ENCODE measurements around the gene UGT2B15.
"Not testable (repeated sequence)": the region's sequence is repeated elsewhere in the genome, so short reads cannot be mapped to it uniquely, and the experiment has no call there.

UGT2B15 gene

DNA sequence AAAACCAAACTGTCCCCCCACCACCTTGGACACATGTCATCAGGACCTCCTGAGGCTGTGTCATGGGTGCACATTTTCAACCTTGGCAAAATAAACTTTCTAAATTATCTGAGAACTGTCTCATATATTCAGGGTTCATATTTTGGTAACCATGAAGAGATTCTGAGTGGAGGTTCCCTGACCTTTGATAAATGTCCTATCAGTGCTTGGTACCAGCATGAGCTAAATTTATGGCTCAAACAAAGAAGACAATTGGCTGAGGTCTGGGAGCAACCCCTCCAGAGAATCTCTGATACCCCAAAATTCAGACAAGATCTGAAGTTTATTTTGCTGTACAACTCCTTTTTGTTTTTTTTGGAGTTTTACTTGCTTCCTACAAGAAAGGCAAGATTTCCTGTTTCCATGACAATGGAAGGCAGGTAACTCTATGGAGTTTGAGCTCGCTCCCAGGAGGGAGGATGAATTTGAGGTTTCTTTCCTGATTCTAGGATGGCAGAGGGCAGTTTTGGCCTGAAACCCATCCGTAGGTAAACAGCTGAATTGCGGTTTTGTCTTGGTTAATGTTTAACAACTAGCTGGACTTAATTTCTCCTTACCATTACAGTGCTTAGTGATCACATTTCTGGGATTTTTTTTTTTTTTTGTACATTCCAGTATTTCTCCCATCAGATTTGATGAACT is 14.5 kb downstream of the UGT2B15 start:
- no peak for DNase-seq

DNA sequence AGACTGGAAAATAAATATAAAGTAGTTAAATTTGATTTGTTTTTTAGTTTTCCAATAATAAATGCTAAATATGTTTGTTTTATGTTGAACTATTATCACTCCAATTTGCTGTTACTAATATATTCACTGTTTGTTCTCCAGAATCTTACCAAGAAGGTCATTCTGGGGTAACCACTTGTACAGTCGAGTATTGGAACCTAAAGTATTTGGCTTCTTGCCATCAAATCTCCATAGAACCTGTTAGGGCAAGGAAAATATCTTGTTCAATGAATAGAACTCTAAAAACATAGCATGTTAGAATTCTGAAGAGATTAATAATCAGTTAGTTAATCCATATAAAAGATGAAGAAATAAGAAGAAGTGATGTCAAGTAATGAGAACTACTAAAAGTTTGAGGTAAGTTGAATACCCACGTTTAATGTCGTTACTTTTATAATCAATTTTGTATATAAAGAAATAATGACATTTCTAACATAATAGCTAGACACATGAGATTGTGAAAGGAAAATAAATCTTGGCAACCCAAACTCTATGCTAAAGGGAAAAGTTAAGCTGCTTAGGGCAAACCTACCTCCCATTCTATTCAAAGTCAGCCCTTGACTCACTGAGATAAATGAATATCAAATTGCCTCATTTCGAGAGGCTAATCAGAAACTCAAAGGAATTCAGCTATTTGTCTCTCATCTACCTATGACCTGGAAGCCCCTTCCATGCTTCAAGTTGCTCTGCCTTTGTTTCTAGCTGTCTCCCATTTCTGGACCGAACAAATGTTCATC is 15.3 kb downstream of the UGT2B15 start:
- no peak for DNase-seq

DNA sequence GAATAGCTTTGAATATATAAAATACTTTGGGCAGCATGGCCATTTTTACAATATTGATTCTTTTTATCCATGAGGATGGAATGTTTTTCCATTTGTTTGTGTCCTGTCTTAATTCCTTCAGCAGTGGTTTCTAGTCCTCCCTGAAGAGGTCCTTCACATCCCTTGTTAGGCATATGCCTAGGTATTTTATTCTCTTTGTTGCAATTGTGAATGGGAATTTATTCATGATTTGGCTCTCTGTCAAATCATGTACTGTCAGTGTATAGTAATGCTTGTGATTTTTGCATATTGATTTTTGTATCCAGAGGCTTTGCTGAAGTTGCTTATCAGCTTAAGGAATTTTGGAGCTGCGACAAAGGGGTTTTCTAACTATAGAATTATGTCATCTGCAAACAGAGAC is 18.5 kb downstream of the UGT2B15 start:
- DNase-seq = no peak

DNA sequence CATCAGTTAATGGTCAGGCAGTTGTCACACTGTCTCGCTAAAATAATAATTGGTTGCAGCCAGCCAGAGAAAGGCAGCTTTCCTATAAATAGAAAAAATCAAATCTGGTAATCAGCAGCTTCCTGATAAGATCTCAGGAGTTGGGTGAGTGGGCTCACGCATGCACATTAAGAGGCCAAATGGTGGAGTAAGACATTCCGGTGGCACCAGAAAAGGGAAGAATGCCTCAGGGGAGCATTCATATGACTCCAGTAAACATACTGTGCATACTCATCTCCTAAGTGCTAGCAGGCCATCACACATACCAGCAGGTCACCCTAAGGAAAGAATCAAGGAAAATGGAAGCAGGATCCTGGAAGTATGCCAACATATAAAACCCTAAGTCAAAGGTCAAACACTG is 40.1 kb downstream of the UGT2B15 start:
- DNase-seq = no peak

- DNase-seq = not testable (repeated sequence)
Observed at GRCh38 chr4:68622731-68623130, 47.7 kb downstream of the UGT2B15 start.

DNA sequence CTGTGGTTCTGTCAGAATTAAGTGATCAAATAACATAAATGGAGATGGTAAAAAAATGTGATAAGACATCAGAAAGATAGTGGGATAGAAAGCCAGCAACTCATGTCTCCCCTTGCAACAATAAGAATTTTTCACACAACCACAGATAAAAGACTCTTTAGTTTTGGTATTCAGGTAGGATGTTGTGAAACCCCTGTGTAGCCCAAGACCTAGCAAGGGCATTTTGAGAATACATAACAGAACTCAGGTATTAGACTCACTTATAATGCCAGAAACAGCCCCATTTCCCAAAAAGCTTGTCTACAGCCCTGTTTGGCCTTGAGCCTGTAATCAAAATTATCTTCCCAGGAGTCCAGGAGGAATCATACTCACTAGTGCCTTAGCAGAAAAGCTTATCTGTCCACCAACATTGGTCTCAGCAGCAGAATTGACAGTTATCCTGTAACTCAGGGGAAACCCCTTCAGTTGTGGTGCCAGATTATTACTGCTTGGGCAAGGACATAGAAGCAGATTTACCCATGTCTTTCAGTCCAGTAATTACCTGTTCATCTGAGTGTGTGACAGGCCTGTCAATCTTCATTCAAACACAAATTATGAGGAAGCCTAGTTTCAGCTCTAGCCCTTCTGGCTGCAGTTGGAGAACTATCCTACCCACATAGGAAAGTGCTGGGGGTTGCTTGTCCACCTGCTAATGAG is 53.3 kb downstream of the UGT2B15 start:
- no peak for DNase-seq

GRCh38 chr4:68615699-68616422 is 54.6 kb downstream of the UGT2B15 start:
- no peak for DNase-seq

DNA sequence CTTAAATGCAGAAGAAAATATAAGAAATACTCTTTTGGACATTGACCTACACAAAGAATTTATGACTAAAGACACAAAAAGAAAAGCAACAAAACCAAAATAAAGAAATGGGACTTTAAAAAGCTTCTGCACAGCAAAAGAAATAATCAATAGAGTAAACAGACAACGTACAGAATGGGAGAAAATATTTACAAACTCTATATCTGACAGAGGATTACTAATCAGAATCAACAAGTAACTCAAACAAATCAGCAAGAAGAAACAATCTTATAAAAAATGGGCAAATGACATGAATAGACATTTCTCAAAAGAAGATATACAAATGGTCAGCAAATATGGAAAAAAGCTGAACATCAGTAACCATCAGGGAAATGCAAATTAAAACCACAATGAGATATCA is 56.7 kb downstream of the UGT2B15 start:
- DNase-seq = no peak

DNA sequence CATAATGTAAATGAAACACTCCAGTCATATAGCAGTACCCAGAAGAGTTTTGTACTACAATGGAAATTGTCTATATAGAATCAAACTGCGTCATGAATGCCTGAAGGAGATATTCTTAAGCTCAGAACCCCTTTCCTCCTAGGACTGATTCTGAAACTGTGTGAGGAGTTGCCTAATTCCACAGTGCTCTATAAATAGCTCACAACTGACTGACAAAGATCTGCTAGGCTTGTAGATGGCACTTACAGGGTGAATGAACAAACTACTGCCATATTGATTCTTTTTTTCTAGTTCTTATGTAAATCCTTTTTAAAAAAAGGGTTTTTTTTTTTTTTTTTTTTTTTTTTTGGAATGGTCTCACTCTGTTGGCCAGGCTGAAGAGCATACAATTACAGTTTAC is 64.2 kb downstream of the UGT2B15 start:
- no peak for DNase-seq

DNA sequence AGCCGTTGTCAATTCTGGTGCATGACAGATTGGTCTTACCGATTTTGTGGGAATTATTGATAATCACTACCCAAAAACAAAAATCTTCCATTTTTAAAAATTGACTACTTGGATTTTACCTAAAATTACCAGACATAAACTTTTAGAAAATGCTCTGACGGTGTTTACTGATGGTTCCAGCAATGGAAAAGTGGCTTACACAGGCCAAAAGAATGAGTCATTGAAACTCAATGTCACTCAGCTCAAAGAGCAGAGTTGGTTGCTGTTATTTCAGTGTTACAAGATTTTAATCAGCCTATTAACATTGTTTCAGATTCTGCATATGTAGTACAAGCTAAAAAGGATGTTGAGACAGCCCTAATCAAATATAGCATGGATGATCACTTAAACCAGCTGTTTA is 71.3 kb downstream of the UGT2B15 start:
- DNase-seq = no peak

DNA sequence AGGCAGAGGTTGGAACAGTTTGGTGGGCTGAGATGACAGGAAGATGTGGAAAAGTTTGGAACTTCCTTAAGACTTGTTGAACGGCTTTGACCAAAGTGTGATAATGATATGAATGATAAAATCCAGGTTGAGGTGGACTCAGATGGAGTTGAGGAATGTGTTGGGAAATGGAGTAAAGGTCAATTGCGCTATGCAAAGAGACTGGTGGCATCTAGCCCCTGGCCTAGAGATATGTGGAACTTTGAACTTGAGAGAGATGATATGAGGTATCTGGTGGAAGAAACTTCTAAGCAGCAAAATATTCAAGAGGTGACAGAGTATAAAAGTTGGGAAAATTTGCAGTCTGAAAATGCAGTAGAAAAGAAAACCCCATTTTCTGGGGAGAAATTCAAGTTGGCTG is 73.0 kb downstream of the UGT2B15 start:
- DNase-seq = no peak
